ENCODE measurements around the gene FLVCR1.
"Not testable (repeated sequence)": the region's sequence is repeated elsewhere in the genome, so short reads cannot be mapped to it uniquely, and the experiment has no call there.

The FLVCR1 gene

DNA sequence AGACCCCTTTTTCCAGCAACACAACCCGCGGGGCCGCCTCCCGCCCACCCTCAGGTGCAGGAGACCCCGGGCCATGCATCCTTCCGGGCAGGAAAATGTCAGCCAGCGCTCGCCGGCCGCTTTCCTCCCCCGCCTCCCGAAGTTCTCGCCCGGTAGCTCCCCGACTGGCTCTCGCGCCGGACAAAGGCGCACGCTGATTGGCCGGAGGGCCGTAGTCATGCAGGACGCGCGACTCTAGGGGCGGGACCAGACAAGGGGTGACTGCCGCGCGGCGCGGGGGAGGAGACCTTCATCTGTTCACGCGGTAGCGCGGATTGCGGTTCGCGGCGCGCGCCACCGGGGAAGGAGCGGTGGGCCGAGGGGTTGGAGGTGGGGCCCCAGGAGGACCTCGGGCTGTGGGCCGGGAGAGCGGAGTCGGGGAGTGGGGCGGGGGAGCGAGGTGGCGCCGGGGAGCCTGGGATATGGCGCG, at the start of gene FLVCR1:
TSS of gene FLVCR1 (plus strand) at position 284 of the 469 bp plus-strand sequence. CDS start at position 462, 178 bp downstream.
- DNase-seq: peak; percentile 81 to 94

DNA sequence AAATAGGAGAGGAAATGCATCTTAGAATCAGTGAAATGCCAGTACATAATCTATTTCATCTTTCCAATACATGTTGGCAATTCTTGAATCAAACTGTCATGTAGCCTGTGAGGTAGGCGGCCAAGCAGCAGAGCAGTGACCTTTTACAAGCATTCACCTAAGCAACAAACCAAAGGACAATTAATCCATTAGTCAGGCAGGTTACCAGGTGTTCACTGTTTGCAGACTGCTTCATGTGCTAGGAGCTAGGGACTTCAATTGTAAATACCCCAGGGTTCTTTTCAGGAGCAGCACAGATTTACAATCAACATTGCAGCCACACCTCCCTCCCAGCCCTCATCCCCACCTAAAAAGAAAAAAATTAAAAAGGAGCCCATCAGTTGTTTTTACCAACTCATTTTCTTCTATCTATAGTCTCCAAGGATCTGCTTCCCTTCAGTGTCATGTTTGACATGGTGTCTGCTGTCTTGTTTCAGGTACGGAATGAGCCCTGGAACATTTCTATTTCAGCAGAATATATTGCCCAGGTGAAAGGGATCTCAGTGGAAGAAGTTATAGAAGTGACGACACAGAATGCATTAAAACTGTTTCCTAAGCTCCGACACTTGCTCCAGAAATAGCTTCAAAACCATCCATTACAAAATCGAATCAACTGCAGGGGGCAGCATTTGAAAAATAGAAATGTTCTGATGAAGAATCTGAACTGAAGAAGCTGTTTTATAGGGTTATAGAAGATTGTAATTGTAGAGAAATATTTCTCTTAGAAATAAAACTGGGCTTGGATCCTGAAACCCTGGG, 43.3 kb upstream of the FLVCR1 start:
- peak in 1 of 2 donors; percentile 13 for DNase-seq

DNA sequence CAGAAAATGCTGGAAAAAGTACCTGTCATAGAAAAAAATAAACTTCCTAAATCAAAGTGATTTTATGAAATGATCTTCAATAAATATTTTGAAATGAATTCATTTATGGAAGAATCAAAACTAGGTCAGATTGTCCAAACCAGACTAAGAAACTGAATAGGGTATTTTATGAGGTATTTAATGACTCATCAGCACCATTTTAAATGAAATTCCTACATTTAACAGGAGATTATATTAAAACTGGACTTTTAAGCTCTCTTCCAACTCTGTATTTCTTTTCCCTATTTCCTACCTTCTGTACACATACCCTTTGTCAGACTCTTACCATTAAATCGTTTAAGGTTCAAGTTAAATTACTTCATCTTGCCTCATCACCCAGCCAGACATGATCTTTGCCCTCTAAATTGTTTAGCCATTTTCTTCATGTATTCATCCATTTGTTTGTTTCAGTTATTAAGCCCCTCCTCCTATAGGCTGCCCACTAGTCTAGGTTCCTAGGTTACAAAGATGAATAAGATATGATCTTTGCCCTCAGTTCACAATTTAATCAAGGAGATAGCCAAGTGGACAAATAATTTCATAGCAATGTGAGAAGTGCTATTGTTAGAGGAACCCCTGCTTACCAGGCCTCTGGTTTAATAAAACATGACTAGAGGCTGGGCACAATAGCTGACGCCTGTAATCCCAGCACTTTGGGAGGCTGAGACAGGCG, 41.4 kb upstream of the FLVCR1 start:
- no peak for DNase-seq

GRCh38 chr1:212819726-212820125, 38.3 kb upstream of the FLVCR1 start:
- DNase-seq: peak in 1 of 2 donors; percentile 38

GRCh38 chr1:212820969-212821368, 37.1 kb upstream of the FLVCR1 start:
- no peak for DNase-seq

GRCh38 chr1:212822956-212823355, 35.1 kb upstream of the FLVCR1 start:
- no peak for DNase-seq

DNA sequence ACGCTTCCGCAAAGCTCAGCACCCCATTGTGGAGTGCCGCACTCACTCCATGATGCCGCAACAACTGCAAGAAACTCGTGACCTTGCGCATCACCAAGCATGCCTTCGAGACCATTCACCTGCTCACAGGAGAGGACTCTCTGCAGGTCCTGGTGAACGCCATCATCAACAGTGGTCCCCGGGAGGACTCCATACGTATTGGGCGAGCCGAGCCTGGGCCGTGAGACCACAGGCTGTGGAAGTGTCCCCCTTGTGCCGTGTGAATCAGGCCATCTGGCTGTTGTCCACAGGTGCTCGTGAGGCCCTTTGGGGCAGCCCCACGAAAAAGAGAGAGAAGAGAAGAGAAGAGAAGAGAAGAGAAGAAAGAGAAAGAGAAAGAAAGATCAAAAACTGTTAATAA, 33.9 kb upstream of the FLVCR1 start:
- DNase-seq: no peak

DNA sequence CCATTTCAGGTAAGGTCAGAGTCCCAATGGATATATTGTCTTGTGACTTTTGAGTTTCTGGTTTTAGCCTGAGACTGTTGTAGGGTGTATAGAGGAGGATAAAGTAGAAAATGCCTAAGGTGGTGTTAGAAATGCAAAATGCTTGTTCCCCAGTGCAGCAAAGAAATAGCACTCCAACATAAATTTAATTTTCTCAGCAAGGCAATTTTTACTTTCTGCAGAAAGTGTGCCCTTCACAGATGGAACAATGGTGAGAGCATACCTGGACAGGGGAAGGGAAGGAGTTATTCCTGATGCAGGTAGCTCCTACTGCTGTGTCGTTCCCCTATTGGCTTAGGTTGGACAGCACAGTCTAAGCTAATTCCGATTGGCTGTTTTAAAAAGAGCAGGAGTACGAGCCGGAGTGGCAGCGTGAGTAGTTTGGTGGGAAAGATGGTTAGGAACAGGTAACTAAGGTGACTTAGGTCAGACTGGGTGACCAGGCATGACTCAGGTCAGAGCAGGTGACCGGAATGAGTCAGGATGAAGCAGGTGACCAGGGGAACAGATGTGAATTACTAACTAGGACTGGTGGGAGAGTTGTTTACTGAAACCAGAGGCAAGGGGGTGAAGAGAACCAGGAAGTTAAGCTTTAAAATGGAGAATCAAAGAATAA, 32.1 kb upstream of the FLVCR1 start:
- DNase-seq: no peak

DNA sequence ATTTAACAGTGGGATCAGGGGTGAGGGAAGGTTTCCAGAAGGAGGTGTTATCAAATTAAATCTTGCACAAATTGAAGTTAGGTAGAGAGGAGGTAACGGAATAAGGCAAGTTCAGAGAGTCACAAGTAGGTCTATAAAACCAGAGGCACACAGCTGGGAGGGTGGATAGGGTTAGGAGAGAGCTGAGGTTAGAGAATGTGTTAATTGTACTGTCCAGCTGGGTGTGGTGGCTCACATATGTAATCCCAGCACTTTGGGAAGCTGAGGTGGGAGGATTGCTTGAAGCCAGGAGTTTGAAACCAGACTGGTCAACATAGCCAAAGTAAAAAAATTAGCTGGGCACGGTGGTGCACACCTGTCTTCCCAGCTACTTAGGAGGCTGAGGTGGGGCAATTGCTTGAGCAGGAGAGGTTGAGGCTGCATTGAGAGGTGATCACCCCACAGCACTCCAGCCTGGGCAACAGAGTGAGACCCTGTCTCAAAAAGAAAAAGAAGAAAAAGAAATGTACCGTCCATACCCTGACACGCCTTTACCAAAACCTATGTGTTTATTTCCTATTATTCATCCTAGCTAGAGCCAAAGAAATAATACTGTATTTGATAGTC, 30.8 kb upstream of the FLVCR1 start:
- DNase-seq: no peak

DNA sequence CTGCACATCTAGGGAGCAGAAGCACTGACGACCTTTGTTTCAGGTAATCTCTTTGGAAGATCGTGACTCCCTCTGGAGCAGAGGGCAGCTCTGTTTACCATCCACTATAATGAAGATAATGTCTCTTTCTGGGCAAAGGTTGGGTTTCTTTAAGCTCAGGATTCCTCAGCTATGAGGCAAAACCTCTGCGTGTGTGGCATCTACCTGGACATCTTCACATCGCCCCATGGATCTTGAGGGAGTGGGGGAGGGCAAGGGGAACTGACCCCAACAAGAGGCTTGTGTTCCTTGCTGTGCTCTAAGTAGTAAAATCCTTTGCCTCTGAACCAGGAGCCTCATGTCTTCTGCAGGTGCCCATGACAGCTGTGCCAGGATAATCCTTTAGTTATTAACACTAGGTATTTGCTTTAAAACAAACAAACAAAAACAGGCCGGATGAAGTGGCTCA, 30.2 kb upstream of the FLVCR1 start:
- DNase-seq: no peak

GRCh38 chr1:212828395-212828794, 29.7 kb upstream of the FLVCR1 start:
- DNase-seq: no peak

DNA sequence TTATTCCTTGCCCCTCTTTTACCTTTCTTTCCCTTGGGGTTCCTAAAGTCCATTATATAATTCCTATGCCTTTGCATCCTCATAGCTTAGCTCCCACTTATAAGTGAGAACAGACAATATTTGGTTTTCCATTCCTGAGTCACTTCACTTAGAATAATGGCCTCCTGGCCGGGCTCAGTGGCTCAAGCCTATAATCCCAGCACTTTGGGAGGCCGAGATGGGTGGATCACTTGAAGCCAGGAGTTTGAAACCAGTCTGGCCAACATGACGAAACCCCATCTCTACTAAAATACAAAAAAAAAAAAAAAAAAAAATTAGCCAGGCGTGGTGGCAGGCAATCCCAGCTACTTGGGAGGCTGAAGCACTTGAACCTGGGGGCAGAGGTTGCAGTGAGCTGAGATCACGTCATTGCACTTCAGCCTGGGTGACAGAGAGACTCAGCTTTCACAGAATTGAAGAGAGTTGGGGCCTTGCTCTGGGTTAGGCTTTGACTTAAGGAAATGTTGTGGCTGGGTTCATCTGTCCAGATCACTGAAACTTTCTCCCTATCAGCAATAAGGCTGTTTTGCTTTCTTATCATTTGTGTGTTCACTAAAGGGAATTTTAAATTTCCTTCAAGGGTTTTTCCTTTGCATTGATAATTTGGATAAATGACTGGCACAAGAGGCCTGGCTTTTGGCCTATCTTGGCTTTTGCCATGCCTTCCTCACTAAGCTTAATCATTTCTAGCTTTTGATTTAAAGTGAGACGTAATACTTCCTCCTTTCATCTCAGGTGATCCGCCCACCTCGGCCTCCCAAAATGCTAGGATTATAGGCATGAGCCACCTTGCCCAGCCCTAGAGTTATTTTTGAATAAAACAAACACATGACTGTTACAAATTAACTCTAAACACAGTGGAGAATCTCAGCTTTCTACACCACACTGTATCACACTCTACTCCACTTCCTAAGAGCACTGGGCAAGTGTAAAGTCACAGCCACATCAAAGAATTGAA, 24.6 kb upstream of the FLVCR1 start:
- DNase-seq: not testable (repeated sequence)

GRCh38 chr1:212838145-212838544, 19.9 kb upstream of the FLVCR1 start:
- no peak for DNase-seq

- not testable (repeated sequence) for DNase-seq
These were observed 13.6 kb upstream of the FLVCR1 start for GRCh38 chr1:212844521-212844920.

DNA sequence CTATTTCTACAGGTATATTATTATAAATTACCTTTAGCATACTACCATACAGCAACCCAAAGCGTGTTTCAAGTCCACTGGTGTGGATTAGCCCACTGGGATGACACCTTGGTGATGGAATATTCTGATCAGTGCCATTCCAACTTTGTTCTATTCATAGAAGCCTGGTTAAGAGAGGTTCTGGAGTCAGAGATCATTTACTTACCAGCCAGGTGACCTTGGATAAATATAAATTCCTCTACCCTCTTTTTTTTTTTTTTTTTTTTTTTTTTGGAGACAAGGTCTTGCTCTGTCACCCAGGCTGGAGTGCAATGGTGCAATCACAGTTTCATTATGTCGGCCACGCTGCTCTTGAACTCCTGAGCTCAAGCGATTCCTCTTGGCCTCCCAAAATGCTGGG, 10.5 kb upstream of the FLVCR1 start, which contains the start of gene SPATA45:
TSS of gene SPATA45 (minus strand) at position 101 of the 400 bp plus-strand sequence. CDS start 11,500 bp downstream, outside the sequence.
- DNase-seq: no peak

- DNase-seq: no peak
These were observed 5.9 kb upstream of the FLVCR1 start for GRCh38 chr1:212852105-212852688.

DNA sequence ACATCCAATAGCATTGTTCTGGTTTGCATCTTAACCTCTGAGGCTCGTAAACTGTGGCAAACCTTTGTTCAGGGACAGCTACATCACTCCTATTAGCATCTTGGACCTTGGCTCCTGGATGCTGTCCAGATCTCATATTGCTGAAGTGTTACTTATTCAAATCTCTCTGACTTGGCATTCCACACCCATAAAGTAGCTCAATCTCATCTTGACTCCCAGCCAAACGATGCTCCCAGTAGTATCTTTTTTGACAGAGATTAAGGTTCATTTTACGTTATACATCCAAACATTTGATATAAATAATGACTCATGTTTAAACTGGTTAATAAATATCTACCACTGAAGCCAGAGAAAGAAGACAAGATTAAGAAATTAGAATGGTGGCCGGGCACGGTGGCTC, 4.4 kb upstream of the FLVCR1 start:
- DNase-seq: no peak

GRCh38 chr1:212856755-212857154, 1.3 kb upstream of the FLVCR1 start:
- no peak for DNase-seq

DNA sequence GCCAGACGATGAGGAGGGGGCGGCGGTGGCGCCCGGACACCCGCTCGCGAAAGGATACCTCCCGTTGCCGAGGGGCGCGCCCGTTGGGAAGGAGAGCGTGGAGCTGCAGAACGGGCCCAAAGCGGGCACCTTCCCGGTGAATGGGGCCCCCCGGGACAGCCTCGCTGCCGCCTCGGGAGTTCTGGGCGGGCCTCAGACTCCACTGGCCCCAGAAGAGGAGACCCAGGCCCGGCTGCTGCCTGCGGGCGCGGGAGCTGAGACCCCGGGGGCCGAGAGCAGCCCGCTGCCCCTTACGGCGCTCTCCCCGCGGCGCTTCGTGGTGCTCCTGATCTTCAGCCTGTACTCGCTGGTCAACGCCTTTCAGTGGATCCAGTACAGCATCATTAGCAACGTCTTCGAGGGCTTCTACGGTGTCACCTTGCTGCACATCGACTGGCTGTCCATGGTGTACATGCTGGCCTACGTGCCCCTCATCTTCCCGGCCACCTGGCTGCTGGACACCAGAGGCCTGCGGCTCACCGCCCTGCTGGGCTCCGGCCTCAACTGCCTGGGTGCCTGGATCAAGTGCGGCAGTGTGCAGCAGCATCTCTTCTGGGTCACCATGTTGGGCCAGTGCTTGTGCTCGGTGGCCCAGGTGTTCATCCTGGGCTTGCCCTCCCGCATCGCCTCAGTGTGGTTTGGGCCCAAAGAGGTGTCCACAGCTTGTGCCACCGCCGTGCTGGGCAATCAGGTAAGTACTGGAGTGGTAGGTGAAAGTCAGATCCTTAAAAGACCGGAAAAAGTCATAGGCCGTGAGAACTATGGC, 588 bp downstream of the FLVCR1 start:
- peak in 1 of 2 donors; percentile 43 for DNase-seq

Measured in bone marrow (tissue), 2 donors.